K562 (cell line): ENCODE data around the gene TMEM143. TPM values are rescaled to one million over a fixed set of nuclear protein-coding genes. Genes with fewer than 3 reads are reported as not detected.

Source experiments
- ASH1L ChIP-seq: fragments of 450-650 bp; IDR thresholded peaks from 2 replicates; pipeline ENCODE4 v1.6.1; 2018; ENCODE audit warnings: borderline replicate concordance, mild to moderate bottlenecking, low read depth; ENCODE audit not compliant: partially characterized antibody
- ETV6 ChIP-seq, 3 experiments: fragments of 150-350 bp in 1 of 3; sonication (generic) in 1 of 3; formaldehyde crosslinking in 1 of 3; IDR thresholded peaks; 2 replicates each; pipeline versions ENCODE4 v1.6.1 to v1.8.0; 2014 to 2022; ENCODE audit warnings: borderline replicate concordance in 2 of 3, low read depth in 2 of 3, antibody characterized with exemption in 1 of 3, low read length in 1 of 3, mild to moderate bottlenecking in 1 of 3, missing genetic modification reagents in 1 of 3
- FOXM1 ChIP-seq, 2 experiments: fragments of 450-650 bp in 1 of 2; sonication (generic) in 1 of 2; formaldehyde crosslinking in 1 of 2; IDR thresholded peaks; 2 replicates each; pipeline versions ENCODE4 v1.6.1 to v1.9.0; 2017 to 2022; ENCODE audit warnings: low read depth in 2 of 2, mild to moderate bottlenecking in 2 of 2, missing genetic modification reagents in 1 of 2, moderate library complexity in 1 of 2
- NCOA4 ChIP-seq: fragments of 450-650 bp; IDR thresholded peaks from 2 replicates; pipeline ENCODE4 v1.6.1; 2018; ENCODE audit warnings: mild to moderate bottlenecking; ENCODE audit not compliant: partially characterized antibody
- NR2C2 ChIP-seq, 2 experiments: fragments of 200-800 bp in 1 of 2; sonication (Bioruptor generic) in 1 of 2; sonication (generic) in 1 of 2; formaldehyde crosslinking in 1 of 2; IDR thresholded peaks; 2 replicates each; pipeline versions ENCODE4 v1.6.1 to v1.8.0; 2016 to 2022; ENCODE audit warnings: mild to moderate bottlenecking in 1 of 2, missing compliant biosample characterization in 1 of 2, missing genetic modification characterization in 1 of 2, missing genetic modification reagents in 1 of 2
- POLR2A ChIP-seq: fragments of 450-650 bp; conservative IDR thresholded peaks from 2 replicates; pipeline ENCODE4 v1.6.1; 2016
- RBM22 ChIP-seq: fragments of 200-400 bp; formaldehyde crosslinking; IDR thresholded peaks from 2 replicates; pipeline ENCODE4 v1.6.1; 2018; ENCODE audit warnings: low read length, low read depth; ENCODE audit not compliant: poor library complexity, severe bottlenecking
- SAP30 ChIP-seq: fragments of 200-600 bp; sonication (generic); IDR thresholded peaks from 2 replicates; pipeline ENCODE4 v1.6.1; 2012; ENCODE audit warnings: borderline replicate concordance, low read depth, mild to moderate bottlenecking, moderate library complexity, low read length, control low read depth, inconsistent platforms; ENCODE audit not compliant: insufficient read depth, poor library complexity, severe bottlenecking
- SP2 ChIP-seq: IDR thresholded peaks from 2 replicates; pipeline ENCODE4 v1.6.1; 2011; ENCODE audit warnings: mild to moderate bottlenecking, low read depth, low read length, moderate library complexity; ENCODE audit not compliant: poor library complexity, severe bottlenecking; ENCODE audit errors: extremely low read depth
- SRSF1 ChIP-seq: fragments of 200-400 bp; formaldehyde crosslinking; IDR thresholded peaks from 2 replicates; pipeline ENCODE4 v1.6.1; 2017; ENCODE audit warnings: mild to moderate bottlenecking, low read depth, low read length, moderate library complexity
- STAT6 ChIP-seq: sonication (generic); formaldehyde crosslinking; IDR thresholded peaks from 2 replicates; pipeline ENCODE4 v1.8.1; 2023; ENCODE audit warnings: mild to moderate bottlenecking, missing genetic modification reagents
- TOE1 ChIP-seq, 2 experiments: fragments of 450-650 bp in 1 of 2; sonication (generic) in 1 of 2; formaldehyde crosslinking in 1 of 2; IDR thresholded peaks; 2 replicates each; pipeline versions ENCODE4 v1.7.1 to v1.8.0; 2016 to 2022; ENCODE audit warnings: borderline replicate concordance in 2 of 2, mild to moderate bottlenecking in 2 of 2, antibody characterized with exemption in 1 of 2, inconsistent platforms in 1 of 2, low read depth in 1 of 2, missing genetic modification reagents in 1 of 2, moderate library complexity in 1 of 2
- ZEB2 ChIP-seq: fragments of 450-650 bp; IDR thresholded peaks from 2 replicates; pipeline ENCODE4 v1.6.1; 2016
- ZFX ChIP-seq: sonication (generic); formaldehyde crosslinking; IDR thresholded peaks from 2 replicates; pipeline ENCODE4 v1.8.0; 2022; ENCODE audit warnings: mild to moderate bottlenecking, missing genetic modification reagents, moderate library complexity
- ZNF655 ChIP-seq: fragments of 250-450 bp; sonication (Bioruptor Pico); IDR thresholded peaks from 2 replicates; pipeline ENCODE4 v1.5.0; 2021
- ZZZ3 ChIP-seq: fragments of 450-650 bp; IDR thresholded peaks from 2 replicates; pipeline ENCODE4 v1.6.1; 2016; ENCODE audit warnings: antibody characterized with exemption, mild to moderate bottlenecking, moderate library complexity
- polyA plus RNA-seq, 8 experiments: library from polyadenylated mRNA; depleted of rRNA in 4 of 8; stranded (reverse) in 5 of 8; unstranded in 3 of 8; fragments of >200 nt; fragmentation: Nextera tagmentation in 2 of 8; fragmentation: Illumina TruSeq in 1 of 8; extraction: Ambion mirVana in 2 of 8; extraction: Trizol in 1 of 8; gene quantifications; 2 replicates each; pipeline versions ENCODE4 v1.2.1 to v1.2.3, GENCODE V29; 2011 to 2014; ENCODE audit warnings: inconsistent platforms in 1 of 8, missing spikeins in 1 of 8
- total RNA-seq, 7 experiments: library from RNA; depleted of rRNA in 6 of 7; stranded (reverse); fragments of >200 nt in 6 of 7; fragmentation: Illumina TruSeq in 2 of 7; extraction: Trizol in 2 of 7; gene quantifications; 2 replicates each; pipeline versions ENCODE4 v1.2.1 to v1.2.3, GENCODE V29; 2011 to 2021; ENCODE audit warnings: low replicate concordance in 1 of 7
- TF ChIP-seq, protein P1 (sequence below): fragments of 450-650 bp; formaldehyde crosslinking; IDR thresholded peaks from 2 replicates; pipeline ENCODE4 v1.4.0; 2020; ENCODE audit warnings: mild to moderate bottlenecking, moderate library complexity
- TF ChIP-seq, protein P2 (sequence below): IDR thresholded peaks from 2 replicates; pipeline ENCODE4 v1.6.1; 2011; ENCODE audit not compliant: insufficient read length; ENCODE audit errors: extremely low read depth

TMEM143 gene
- total and polyA plus RNA-seq, 9 of the 15 experiments (the other 6 are each of a cell fraction or from before 2014, with no cell fraction given) = 0.66 to 8.8 (median 4.3) TPM

- TF ChIP-seq STAT6 (CRISPR knock-in tag) = no peak
- TF ChIP-seq ASH1L = peak; percentile 67
- TF ChIP-seq, protein P1, sequence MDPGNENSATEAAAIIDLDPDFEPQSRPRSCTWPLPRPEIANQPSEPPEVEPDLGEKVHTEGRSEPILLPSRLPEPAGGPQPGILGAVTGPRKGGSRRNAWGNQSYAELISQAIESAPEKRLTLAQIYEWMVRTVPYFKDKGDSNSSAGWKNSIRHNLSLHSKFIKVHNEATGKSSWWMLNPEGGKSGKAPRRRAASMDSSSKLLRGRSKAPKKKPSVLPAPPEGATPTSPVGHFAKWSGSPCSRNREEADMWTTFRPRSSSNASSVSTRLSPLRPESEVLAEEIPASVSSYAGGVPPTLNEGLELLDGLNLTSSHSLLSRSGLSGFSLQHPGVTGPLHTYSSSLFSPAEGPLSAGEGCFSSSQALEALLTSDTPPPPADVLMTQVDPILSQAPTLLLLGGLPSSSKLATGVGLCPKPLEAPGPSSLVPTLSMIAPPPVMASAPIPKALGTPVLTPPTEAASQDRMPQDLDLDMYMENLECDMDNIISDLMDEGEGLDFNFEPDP = no peak
- TF ChIP-seq NCOA4 = no peak
- TF ChIP-seq RBM22 = no peak
- TF ChIP-seq NR2C2 (CRISPR knock-in tag; IDR thresholded peaks at IDR 0.05) = no peak
- peak; percentile 71; the same call in 1 of the 2 replicates for TF ChIP-seq NR2C2 (tag; IDR thresholded peaks at IDR 0.05)
- TF ChIP-seq SAP30 = peak; percentile 66
- TF ChIP-seq FOXM1 (IDR thresholded peaks at IDR 0.05; ENCODE audit: low read depth) = peak; percentile 72
- no peak for TF ChIP-seq FOXM1 (CRISPR knock-in tag; IDR thresholded peaks at IDR 0.05; ENCODE audit: low read depth)
- no peak for TF ChIP-seq ZZZ3
- peak; percentile 48 for TF ChIP-seq SP2
- no peak; a peak in 1 of 4 replicates for TF ChIP-seq ETV6 (IDR thresholded peaks at IDR 0.05; ENCODE audit: borderline replicate concordance in 1 of 2, low read depth in 2 of 2, low read length in 1 of 2)
- no peak for TF ChIP-seq ETV6 (CRISPR knock-in tag; IDR thresholded peaks at IDR 0.05; ENCODE audit: borderline replicate concordance)
- TF ChIP-seq POLR2A = peak; percentile 67
- no peak; the same call in 1 of the 2 replicates for TF ChIP-seq ZFX (CRISPR knock-in tag)
- TF ChIP-seq, protein P2, sequence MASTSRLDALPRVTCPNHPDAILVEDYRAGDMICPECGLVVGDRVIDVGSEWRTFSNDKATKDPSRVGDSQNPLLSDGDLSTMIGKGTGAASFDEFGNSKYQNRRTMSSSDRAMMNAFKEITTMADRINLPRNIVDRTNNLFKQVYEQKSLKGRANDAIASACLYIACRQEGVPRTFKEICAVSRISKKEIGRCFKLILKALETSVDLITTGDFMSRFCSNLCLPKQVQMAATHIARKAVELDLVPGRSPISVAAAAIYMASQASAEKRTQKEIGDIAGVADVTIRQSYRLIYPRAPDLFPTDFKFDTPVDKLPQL = no peak
- peak; percentile 79 for TF ChIP-seq ZEB2
- TF ChIP-seq SRSF1 = no peak
- TF ChIP-seq ZNF655 = no peak
- TF ChIP-seq TOE1 (IDR thresholded peaks at IDR 0.05; ENCODE audit: borderline replicate concordance) = no peak; the same call in 1 of the 2 replicates
- TF ChIP-seq TOE1 (CRISPR knock-in tag; IDR thresholded peaks at IDR 0.05; ENCODE audit: borderline replicate concordance, low read depth) = no peak
These were observed 30.9 kb downstream of the TMEM143 start (continued) for GRCh38 chr19:48332662-48333466.
